HCT116 (cell line): ENCODE results near the gene HSD3B1. TPM values are rescaled to one million over a fixed set of nuclear protein-coding genes. Genes with fewer than 3 reads are reported as not detected.
A peak's percentile ranks its signal among the peaks of the same experiment; 100 is the strongest.

Source experiments
- ATAC-seq: fragments of 200-7000 bp; cut with Tn5 transposase; 2 replicates; pipeline ENCODE4 v1.9.1; 2020; ENCODE audit warnings: mild to moderate bottlenecking, moderate library complexity
- BruUV-seq: library from RNA; stranded (reverse); fragments of 400-500 nt; replicated peaks from 2 replicates; lab custom pipeline; 2021; lab: Mats Ljungman, UMichigan
- CTCF ChIA-PET: fragments of 300-600 bp; sonication (Branson Sonifier 250); formaldehyde crosslinking; loops from one replicate; lab custom pipeline; 2021; ENCODE audit warnings: antibody characterized with exemption; lab: Charles Lee
- POLR2A ChIA-PET: fragments of 300-600, 350-600 bp; sonication (Branson Sonifier 250); formaldehyde crosslinking; loops from one replicate; lab custom pipeline; 2021; ENCODE audit warnings: antibody characterized with exemption; lab: Charles Lee
- RAD21 ChIA-PET, 2 experiments: fragments of 300-600 bp; sonication (Branson Sonifier 250); formaldehyde crosslinking; loops; one replicate each; lab custom pipeline; 2023; ENCODE audit warnings: low total read pairs in 2 of 2; ENCODE audit not compliant: uncharacterized antibody in 2 of 2, unreplicated experiment in 2 of 2, low non-redundant PET in 1 of 2; lab: Charles Lee
- DNase-seq: peaks from one replicate; pipeline ENCODE4 v3.0.0-alpha.2; 2010; ENCODE audit warnings: low read depth, low spot score
- H2AFZ ChIP-seq: fragments of 200-600 bp; shearing (Covaris generic), sonication (generic); 2 replicates; pipeline ENCODE4 v1.6.1; 2017; ENCODE audit warnings: low read depth, mixed run types, mixed read lengths, antibody characterized with exemption, low read length; ENCODE audit not compliant: poor library complexity, severe bottlenecking
- H3K27ac ChIP-seq: 2 replicates; pipeline ENCODE4 v1.5.1; 2012; ENCODE audit warnings: low read depth, low read length
- H3K27me3 ChIP-seq: fragments of 200-600 bp; sonication (generic); 2 replicates; pipeline ENCODE4 v1.6.1; 2016; ENCODE audit warnings: mixed run types, low read length, mixed read lengths; ENCODE audit not compliant: insufficient read depth
- H3K36me3 ChIP-seq, 2 experiments: fragments of 200-500 bp in 1 of 2; fragments of 200-600 bp in 1 of 2; sonication (Bioruptor generic) in 1 of 2; sonication (generic) in 1 of 2; 2 replicates each; pipeline versions ENCODE4 v1.5.1 to v1.6.1; 2014 to 2016; ENCODE audit warnings: low read length in 2 of 2, inconsistent platforms in 1 of 2, mixed read lengths in 1 of 2, mixed run types in 1 of 2; ENCODE audit not compliant: insufficient read depth in 2 of 2, control insufficient read depth in 1 of 2
- H3K4me1 ChIP-seq, 2 experiments: fragments of 200-600 bp in 1 of 2; sonication (generic) in 1 of 2; 2 replicates each; pipeline versions ENCODE4 v1.5.1 to v1.6.1; 2012 to 2017; ENCODE audit warnings: low read length in 2 of 2, inconsistent platforms in 1 of 2, mild to moderate bottlenecking in 1 of 2, mixed read lengths in 1 of 2, mixed run types in 1 of 2, moderate library complexity in 1 of 2; ENCODE audit not compliant: insufficient read depth in 2 of 2, control insufficient read depth in 1 of 2
- H3K4me2 ChIP-seq: fragments of 200-600 bp; sonication (generic); 2 replicates; pipeline ENCODE4 v1.6.1; 2017; ENCODE audit warnings: mixed run types, low read length, mixed read lengths
- H3K4me3 ChIP-seq, 2 experiments: fragments of 200-600 bp in 1 of 2; sonication (generic) in 1 of 2; replicated peaks in 1 of 2; 2 replicates each; pipeline ENCODE4 v1.5.1; 2011 to 2016; ENCODE audit warnings: low read length in 2 of 2, control low read depth in 1 of 2, low read depth in 1 of 2, mild to moderate bottlenecking in 1 of 2, mixed read lengths in 1 of 2, mixed run types in 1 of 2
- H3K79me2 ChIP-seq: fragments of 200-600 bp; sonication (generic); 2 replicates; pipeline ENCODE4 v1.6.1; 2017; ENCODE audit warnings: mild to moderate bottlenecking, mixed run types, low read length, moderate library complexity, mixed read lengths; ENCODE audit not compliant: insufficient read depth
- H3K9ac ChIP-seq: fragments of 200-600 bp; sonication (generic); 2 replicates; pipeline ENCODE4 v1.6.1; 2016; ENCODE audit warnings: low read length, mixed read lengths
- H3K9me2 ChIP-seq: fragments of 200-600 bp; sonication (generic), shearing (Covaris generic); 2 replicates; pipeline ENCODE4 v1.6.1; 2017; ENCODE audit warnings: mixed run types, mild to moderate bottlenecking, moderate library complexity; ENCODE audit not compliant: insufficient read depth
- H3K9me3 ChIP-seq, 2 experiments: fragments of 200-500 bp in 1 of 2; fragments of 200-600 bp in 1 of 2; sonication (Bioruptor generic) in 1 of 2; sonication (generic) in 1 of 2; 2 replicates each; pipeline ENCODE4 v1.6.1; 2014 to 2017; ENCODE audit warnings: low read length in 2 of 2, mixed read lengths in 2 of 2, inconsistent platforms in 1 of 2, low read depth in 1 of 2, mild to moderate bottlenecking in 1 of 2, mixed run types in 1 of 2, moderate library complexity in 1 of 2; ENCODE audit not compliant: control insufficient read depth in 1 of 2, insufficient read depth in 1 of 2
- H4K20me1 ChIP-seq: fragments of 200-600 bp; sonication (generic), shearing (Covaris generic); 2 replicates; pipeline ENCODE4 v1.6.1; 2017; ENCODE audit warnings: mixed run types, mild to moderate bottlenecking, moderate library complexity; ENCODE audit not compliant: insufficient read depth
- CBX3 ChIP-seq: IDR thresholded peaks from 2 replicates; pipeline ENCODE4 v1.6.1; 2012; ENCODE audit warnings: low read depth
- CEBPB ChIP-seq: IDR thresholded peaks from 2 replicates; pipeline ENCODE4 v1.6.1; 2012; ENCODE audit warnings: low read depth
- EGR1 ChIP-seq: IDR thresholded peaks from 2 replicates; pipeline ENCODE4 v1.6.1; 2012; ENCODE audit warnings: low read depth
- EZH2phosphoT487 ChIP-seq: fragments of 200-600 bp; IDR thresholded peaks from 2 replicates; pipeline ENCODE4 v1.6.1; 2018; ENCODE audit warnings: antibody characterized with exemption, borderline replicate concordance
- FOSL1 ChIP-seq: IDR thresholded peaks from 2 replicates; pipeline ENCODE4 v1.6.1; 2012; ENCODE audit warnings: low read depth
- RAD21 ChIP-seq: IDR thresholded peaks from 2 replicates; pipeline ENCODE4 v1.6.1; 2012; ENCODE audit warnings: low read depth, mild to moderate bottlenecking
- REST ChIP-seq: IDR thresholded peaks from 2 replicates; pipeline ENCODE4 v1.6.1; 2012; ENCODE audit warnings: low read depth
- SP1 ChIP-seq: IDR thresholded peaks from 2 replicates; pipeline ENCODE4 v1.6.1; 2012; ENCODE audit warnings: low read depth
- ZNF274 ChIP-seq: fragments of 200-500 bp; sonication (Bioruptor generic); IDR thresholded peaks from 2 replicates; pipeline ENCODE4 v1.6.1; 2014; ENCODE audit warnings: mild to moderate bottlenecking, low read depth, low read length, inconsistent platforms
- intact Hi-C: fragments of 100-400 bp; cut with micrococcal nuclease; formaldehyde crosslinking; loops from 2 replicates; pipeline ENCODE4 v1.10.0; 2022
- total RNA-seq: library from RNA; stranded (reverse); gene quantifications from one replicate; pipeline ENCODE4 v1.2.1, GENCODE V29; 2021; ENCODE audit not compliant: unreplicated experiment
- TF ChIP-seq, protein P1 (sequence below), 3 experiments: fragments of 200-600 bp in 1 of 3; sonication (generic) in 1 of 3; IDR thresholded peaks in 2 of 3; conservative IDR thresholded peaks in 1 of 3; 2 replicates each; pipeline ENCODE4 v1.5.1; 2012 to 2017; ENCODE audit warnings: low read depth in 2 of 3, low read length in 2 of 3, antibody characterized with exemption in 1 of 3, borderline replicate concordance in 1 of 3, control low read depth in 1 of 3, mild to moderate bottlenecking in 1 of 3, mixed read lengths in 1 of 3, mixed run types in 1 of 3, moderate library complexity in 1 of 3; ENCODE audit not compliant: insufficient read depth in 1 of 3
- TF ChIP-seq, protein P2 (sequence below): IDR thresholded peaks from 2 replicates; pipeline ENCODE4 v1.6.1; 2011; ENCODE audit warnings: mild to moderate bottlenecking, low read length, moderate library complexity; ENCODE audit not compliant: insufficient replicate concordance; ENCODE audit errors: extremely low read depth

HSD3B1 gene
- total RNA-seq, 1 experiment from 2014 or later = not detected

GRCh38 chr1:119544165-119544762 lies 37.3 kb downstream of the HSD3B1 start:
- ATAC-seq (peak; percentile 98), DNase-seq (peak; percentile 35)
- intact Hi-C loops = loop anchor here (5.0 kb wide), 1 partner anchor 67 kb away; no protein-coding TSS in a partner anchor
- no peak overlapping the region for H3K4me3 ChIP-seq
- H4K20me1 ChIP-seq = no peaks in the 10 kb centered on the region
- ChIA-PET POLR2A (no interaction called here), CTCF (interaction anchor here (0.6 to 1.5 kb wide), 10 partner anchors 9 to 172 kb away, joined by 3 to 11 read pairs (median 3); no protein-coding TSS in a partner anchor), RAD21 (no interaction called here)
- no TSS peak for BruUV-seq
- H2AFZ ChIP-seq = no peak overlapping the region
- no peaks in the 10 kb centered on the region for H3K36me3 ChIP-seq
- H3K4me1 ChIP-seq = no peaks in the 10 kb centered on the region
- no peak for TF ChIP-seq FOSL1
- TF ChIP-seq EGR1 = no peak
- peak; percentile 54; the same call in 1 of the 2 replicates for TF ChIP-seq CBX3
- no peak for TF ChIP-seq EZH2phosphoT487
- no peak for TF ChIP-seq ZNF274
- TF ChIP-seq, protein P1, sequence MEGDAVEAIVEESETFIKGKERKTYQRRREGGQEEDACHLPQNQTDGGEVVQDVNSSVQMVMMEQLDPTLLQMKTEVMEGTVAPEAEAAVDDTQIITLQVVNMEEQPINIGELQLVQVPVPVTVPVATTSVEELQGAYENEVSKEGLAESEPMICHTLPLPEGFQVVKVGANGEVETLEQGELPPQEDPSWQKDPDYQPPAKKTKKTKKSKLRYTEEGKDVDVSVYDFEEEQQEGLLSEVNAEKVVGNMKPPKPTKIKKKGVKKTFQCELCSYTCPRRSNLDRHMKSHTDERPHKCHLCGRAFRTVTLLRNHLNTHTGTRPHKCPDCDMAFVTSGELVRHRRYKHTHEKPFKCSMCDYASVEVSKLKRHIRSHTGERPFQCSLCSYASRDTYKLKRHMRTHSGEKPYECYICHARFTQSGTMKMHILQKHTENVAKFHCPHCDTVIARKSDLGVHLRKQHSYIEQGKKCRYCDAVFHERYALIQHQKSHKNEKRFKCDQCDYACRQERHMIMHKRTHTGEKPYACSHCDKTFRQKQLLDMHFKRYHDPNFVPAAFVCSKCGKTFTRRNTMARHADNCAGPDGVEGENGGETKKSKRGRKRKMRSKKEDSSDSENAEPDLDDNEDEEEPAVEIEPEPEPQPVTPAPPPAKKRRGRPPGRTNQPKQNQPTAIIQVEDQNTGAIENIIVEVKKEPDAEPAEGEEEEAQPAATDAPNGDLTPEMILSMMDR (IDR thresholded peaks at IDR 0.05 in 2 of 3, conservative IDR thresholded peaks at IDR 0.05 in 1 of 3; ENCODE audit: borderline replicate concordance in 1 of 3, insufficient read depth in 1 of 3, low read depth in 2 of 3, low read length in 2 of 3) = peak; percentile 41 to 89 (median 81); a peak in 5 of 6 replicates
- no peak for TF ChIP-seq CEBPB
- peak; percentile 36 for TF ChIP-seq RAD21
- no peak for TF ChIP-seq SP1
- no peak for TF ChIP-seq REST
- TF ChIP-seq, protein P2, sequence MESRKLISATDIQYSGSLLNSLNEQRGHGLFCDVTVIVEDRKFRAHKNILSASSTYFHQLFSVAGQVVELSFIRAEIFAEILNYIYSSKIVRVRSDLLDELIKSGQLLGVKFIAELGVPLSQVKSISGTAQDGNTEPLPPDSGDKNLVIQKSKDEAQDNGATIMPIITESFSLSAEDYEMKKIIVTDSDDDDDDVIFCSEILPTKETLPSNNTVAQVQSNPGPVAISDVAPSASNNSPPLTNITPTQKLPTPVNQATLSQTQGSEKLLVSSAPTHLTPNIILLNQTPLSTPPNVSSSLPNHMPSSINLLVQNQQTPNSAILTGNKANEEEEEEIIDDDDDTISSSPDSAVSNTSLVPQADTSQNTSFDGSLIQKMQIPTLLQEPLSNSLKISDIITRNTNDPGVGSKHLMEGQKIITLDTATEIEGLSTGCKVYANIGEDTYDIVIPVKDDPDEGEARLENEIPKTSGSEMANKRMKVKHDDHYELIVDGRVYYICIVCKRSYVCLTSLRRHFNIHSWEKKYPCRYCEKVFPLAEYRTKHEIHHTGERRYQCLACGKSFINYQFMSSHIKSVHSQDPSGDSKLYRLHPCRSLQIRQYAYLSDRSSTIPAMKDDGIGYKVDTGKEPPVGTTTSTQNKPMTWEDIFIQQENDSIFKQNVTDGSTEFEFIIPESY = no peak
- no peaks in the 10 kb centered on the region for H3K9me3 ChIP-seq
- no peaks in the 10 kb centered on the region for H3K9me2 ChIP-seq
- peaks cover 12% of the 10 kb centered on the region; the same call in 1 of the 2 replicates for H3K27me3 ChIP-seq
- H3K4me2 ChIP-seq = no peak overlapping the region
- no peak overlapping the region for H3K9ac ChIP-seq
- no peaks in the 10 kb centered on the region for H3K79me2 ChIP-seq
- H3K27ac ChIP-seq = no peak overlapping the region
